GM21737 (cell line): ENCODE data around the gene BACH2.
"Not testable (repeated sequence)": the region's sequence is repeated elsewhere in the genome, so short reads cannot be mapped to it uniquely, and the experiment has no call there.

Experiments used
- ATAC-seq: cut with Tn5 transposase; IDR thresholded peaks from one replicate; pipeline ENCODE4 v1.9.1; 2021; ENCODE audit warnings: mild to moderate bottlenecking, moderate library complexity; ENCODE audit not compliant: unreplicated experiment

BACH2 gene

DNA sequence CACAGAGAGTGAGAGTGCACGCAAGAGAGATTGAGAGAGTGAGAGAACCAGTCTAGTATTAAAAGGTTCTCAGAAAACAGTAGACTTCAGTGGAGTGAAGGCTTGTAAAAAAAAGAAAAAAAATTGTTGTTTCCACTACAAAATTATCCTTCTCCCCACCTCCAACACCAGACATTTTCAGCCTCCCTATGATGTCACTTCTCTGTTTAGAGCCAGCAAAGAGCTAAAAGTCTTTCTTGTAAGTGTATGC lies 77.8 kb downstream of the BACH2 start:
- no peak for ATAC-seq

DNA sequence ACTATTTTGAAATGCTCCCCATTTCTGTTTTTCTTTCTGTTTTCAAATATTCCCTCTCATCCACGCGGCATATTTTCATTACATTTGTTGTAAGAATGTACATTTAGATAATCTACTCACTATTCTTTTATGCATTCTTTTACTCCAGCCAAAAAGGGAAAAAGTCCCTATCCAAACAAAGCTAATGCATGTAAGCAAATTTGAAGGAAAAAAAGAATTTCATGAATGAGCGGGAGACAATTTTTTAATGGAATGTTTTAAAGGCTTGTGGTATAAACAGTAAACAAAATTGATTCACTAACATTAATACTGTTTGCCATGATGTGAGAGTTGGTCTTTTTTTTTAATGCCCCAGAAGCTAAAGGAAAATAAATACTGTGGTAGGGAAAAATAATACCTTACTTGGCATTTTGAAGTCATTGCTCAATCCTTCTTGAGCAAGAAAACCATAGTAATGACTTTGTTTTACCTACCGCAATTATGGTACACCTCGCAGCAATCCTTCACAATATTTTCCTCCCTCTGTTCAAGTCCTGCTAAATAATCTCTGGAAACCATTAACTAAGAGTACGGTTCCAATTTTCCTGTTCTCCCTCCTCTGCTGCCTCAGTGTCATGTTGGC lies 79.0 kb downstream of the BACH2 start:
- no peak for ATAC-seq

DNA sequence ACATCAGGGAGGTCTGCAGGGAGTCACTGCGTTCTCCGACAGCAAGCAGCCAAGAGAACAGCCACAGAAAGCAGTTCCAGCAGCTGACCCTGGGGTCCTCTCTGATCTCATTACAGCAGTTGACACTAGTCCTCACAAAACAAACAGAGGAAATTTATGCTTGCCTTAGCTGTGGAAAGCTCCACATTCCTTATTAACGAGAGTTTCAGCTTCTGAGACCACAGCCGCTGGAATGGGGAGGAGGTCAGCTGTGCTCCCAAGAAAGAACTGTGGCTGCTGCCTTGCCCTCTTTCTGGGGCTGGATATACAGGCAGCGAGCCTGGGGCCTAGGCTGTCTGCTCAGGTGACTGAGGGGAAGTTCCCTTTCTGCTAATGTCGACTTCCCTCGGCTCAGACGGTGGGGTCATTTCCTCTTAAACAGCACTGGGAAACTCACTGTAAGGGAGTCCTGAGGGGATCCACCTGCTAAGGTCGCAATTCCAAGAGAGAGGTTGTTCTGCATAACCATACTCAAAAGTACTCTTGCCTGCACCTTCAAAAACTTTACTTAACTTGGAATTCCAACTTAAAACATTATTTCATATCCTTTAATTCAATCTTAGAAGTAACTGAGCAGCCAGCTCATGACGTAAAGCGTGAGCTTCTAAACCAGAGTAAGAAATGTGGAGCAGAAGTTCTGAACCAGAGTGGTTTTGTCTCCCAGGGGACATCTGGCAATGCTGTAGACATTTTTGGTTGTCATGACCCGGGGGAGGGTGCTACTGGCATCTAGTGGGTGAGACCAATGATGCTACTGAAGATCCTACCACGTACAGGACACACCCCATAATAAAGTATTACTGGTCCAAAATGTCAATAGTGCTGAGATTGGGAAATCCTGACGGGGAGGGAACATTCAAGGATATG lies 80.3 kb downstream of the BACH2 start:
- ATAC-seq: peak; percentile 69

DNA sequence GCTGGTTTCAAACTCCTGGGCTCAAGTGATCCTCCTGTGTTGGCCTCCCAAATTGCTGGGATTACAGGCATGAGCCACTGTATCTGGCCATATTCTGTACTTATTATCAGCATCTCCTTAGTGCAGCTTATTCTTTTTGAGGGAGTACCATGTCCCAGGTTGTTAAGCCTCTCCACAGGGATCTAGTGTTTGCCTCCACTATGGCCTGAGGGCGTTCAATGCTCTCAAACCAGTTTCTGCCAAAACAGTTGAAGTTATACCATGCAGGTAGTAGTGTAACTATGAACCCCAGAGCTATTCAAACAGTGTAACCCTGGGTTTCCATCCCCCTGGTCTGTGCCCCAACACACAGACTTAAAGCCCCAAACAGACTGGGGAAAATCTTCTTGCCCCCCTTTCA lies 81.7 kb downstream of the BACH2 start:
- no peak for ATAC-seq

DNA sequence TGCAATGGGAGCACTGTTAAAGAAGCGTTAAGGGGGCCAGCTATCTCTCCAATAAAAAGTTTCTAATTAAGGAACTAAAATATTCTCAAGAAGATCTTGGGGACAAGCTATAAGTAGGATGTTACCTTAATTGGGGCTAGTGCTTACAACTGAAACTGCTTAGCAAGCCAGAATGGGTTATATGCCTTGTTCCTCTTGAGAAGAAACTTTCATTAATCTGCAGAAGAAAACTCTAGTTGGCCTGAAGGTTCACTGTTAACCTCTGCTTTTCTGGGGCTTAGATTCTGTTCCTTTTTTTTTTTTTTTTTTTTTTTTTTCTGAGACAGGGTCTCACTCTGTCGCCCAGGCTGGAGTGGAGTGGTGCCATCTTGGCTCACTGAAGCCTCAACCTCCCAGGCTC lies 82.2 kb downstream of the BACH2 start:
- ATAC-seq: no peak

DNA sequence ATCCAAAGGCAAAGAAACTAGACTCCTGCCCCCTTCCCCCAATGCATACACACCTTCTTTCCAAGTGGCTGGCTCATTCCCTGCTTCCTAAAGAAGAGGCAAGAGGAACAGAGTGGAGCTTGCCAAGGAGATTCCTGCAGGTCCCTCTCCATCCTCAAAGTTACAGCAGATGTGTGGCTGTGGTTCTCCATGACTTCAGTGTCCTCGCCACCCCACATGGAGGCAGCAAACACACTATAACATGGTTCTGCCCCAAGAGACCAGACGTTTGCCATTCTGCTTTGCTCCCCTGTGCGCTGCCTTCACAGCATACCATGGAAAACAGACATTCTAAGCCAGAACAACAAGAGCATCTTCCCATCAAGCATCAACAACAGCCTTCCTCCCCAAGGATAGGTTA lies 84.4 kb downstream of the BACH2 start:
- ATAC-seq: no peak

DNA sequence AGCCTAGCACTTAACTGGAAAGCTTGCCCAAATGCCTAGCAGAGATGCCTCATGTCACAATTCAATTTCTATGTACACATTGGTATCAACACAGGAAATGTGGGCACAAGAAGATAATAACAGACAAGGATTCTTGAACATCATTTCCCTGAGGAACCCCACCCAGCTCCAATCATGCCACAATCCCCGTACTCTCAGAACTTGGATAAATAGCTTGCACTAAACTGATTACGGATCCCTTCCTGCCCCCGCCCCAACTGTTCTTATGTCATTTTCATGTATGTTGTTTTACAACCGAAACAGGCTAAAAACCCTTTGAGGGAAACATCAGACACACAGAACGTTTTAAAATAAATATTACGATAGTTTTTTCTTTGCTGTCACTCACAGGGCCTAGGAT lies 87.1 kb downstream of the BACH2 start:
- no peak for ATAC-seq

DNA sequence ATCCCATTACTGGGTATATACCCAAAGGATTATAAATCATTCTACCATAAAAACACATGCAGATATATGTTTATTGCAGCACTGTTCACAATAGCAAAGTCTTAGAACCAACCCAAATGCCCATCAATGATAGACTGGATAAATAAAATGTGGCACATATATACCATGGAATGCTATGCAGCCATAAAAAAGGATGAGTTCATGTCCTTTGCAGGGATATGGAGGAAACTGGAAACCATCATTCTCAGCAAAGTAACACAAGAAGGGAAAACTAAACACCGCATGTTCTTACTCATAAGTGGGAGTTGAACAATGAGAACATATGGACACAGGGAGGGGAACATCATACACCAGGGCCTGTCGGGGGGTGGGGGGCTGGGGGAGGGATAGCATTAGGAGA lies 88.0 kb downstream of the BACH2 start:
- ATAC-seq: not testable (repeated sequence)

DNA sequence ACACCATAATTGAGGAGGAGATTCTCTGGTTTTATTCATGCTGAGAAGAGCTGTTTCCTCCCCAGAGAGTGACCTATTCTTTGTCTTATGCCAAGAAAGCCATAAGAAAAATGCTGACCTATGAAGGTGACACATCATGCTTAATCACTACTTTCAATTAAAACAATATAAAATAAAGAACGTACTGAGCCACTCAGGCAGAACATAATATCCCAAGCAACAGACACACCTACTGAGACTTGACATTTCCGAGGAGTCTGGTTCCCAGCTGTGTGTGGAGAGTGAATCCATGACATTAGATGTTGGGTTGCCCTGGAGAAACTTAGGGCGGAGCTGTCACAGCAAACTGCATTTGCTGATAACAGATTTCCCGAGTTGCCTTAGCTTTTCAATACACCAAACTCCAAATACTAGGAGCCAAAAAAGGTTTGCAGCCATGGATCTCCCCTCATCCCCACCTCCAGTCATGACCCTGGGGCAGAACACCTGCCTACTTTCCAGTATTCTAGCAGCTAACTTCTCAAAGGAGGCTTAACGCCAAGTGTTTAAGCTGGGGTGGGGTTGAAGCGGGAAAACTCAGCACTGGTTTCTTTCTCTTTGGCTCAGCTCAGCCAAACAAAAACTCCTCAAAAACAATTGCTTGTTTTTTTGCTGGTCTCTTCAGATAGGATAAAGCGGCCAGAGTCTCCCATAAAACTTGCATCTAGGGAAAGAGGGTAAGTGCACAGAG lies 92.2 kb downstream of the BACH2 start:
- ATAC-seq: no peak

DNA sequence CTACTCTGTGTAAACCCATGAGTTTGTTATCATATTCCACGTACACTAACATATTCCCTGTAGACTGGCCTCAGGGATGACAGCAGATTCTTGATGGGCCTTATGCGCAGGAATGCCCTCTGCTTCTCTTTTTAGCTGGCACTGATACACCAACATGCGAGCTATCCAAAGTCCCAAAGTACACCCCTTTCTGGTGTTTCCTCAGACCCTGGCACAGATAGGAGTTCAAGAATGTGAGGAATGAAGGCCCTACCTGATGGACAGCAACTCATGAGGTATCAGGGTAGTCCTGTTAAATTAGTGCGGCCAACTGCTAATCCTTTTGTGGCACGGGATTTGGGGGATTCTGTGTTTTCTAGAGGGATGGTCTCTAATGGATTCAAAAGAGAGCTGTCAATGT lies 93.0 kb downstream of the BACH2 start:
- no peak for ATAC-seq

DNA sequence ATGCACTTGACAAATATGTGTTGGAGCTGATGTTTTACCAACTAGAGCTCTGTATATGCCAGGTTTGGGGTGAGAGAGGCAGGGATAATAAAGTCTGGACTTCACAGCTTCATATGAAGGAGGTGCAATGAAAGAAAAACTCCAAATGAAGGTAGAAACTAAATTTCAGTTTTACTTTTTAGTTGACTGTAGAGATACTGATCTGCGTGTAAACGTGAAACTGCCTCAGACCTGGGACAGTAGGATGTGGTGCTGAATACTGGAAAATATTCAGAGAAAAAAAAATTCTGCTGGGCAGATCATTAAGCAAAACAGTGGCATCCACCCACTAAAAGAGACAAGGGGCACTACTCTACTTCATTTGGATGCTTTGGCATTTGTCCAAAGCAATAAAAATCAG lies 94.5 kb downstream of the BACH2 start:
- ATAC-seq: no peak

DNA sequence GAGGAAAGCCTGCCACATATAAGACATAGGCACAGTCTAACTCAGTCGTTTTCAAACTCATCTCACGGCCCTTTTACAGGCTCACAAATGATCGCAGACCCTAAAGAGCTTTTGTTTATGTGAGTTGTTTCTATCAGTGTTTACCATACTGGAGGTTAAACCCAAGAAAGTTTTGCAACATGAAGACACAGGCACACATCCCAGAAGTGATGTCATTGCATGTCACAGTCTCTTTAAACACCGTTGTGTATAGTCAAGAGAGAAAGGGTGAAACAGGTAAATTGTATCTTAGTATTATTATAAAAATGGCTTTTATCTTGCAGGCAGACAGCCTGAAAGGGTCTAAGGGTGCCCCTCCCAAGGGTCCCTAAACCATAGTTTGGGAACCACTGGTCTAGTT lies 96.7 kb downstream of the BACH2 start:
- ATAC-seq: no peak

DNA sequence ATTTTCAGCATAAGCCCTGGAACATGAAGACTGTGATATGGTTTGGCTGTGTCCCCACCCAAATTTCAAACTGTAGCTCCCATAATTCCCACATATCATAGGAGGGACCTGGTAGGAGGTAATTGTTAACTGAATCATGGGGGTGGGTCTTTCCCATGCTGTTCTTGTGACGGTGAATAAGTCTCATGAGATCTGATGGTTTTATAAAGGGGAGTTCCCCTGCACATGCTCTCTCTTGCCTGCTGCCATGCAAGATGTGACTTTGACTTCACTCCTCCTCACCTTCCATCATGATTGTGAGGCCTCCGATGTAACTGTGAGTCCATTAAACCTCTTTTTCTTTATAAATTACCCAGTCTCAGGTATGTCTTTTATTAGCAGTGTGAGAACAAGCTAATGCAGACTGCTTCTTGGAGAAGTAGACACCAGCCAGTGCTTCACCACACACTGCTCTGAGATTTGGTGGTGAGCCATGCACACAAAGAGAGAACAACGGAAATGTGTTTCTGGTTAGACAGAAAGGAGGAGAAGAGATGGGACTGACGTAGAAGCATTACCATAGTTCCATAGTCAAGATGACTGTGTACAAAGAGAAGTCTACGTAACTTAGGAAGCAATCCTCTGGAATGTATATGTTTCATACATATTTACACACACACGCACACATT lies 97.8 kb downstream of the BACH2 start:
- ATAC-seq: no peak

DNA sequence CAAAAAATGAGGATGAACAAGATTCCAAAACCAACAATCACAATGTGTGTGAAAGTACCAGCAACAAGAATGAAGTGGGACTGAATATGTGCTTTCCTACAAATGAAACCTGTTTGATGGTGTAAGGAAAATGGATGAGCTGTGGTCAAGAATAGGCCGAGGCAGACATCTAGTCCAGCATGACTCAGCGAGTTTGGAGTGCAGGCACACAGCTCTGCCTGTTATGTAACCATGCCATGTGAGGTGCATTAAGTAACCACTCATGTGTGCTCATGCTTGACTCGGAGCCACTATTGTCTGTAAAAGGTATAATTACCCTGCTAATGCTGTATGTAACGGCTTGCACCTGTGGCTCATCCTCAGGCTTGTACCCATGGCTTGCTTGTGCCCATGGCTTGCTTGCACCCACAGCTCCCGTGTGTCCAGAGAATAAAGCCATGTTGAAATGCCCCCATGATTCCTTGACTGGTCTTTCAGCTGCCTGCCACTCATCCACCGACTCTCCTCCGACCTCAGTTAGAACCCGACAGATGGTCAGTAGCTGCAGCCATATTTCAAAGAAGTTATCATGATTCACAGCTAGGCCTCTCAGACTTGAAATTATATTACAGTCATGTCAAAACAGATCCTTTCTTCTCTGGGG lies 98.7 kb downstream of the BACH2 start:
- no peak for ATAC-seq

DNA sequence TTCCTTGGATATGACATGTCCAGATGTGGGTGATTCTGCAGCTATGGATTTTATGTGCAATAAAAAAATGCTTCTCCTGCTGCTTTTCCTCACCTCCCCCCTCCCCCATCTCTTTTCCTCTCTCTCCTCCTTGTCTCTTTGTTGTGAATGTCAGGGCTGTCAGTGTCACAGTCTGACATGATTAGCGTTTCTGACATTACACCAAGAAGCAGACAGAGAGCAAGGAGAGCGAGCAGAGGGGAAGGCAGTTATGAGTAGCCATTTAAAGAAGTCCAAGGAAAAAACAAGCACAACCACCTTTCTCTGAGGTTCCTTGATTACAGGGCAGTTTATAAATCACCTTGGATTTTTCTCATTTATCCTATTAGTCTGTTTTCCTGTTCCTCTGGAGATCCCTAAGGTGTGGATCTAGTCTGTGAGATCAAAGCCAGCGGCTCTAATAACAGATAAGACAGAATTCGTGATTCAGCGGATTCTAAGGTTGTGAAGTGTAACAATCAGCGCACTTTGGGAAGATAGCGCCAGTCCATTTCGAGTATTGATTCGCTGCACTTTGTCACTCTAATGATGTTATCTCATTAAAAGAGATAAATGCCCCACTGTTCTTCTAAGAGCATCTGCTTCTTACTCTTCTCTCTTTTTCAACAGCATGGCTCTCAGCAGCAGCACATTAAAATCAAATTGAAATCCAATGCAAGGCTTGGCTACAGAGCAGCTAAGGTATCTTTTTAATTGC lies 101.4 kb downstream of the BACH2 start:
- no peak for ATAC-seq

DNA sequence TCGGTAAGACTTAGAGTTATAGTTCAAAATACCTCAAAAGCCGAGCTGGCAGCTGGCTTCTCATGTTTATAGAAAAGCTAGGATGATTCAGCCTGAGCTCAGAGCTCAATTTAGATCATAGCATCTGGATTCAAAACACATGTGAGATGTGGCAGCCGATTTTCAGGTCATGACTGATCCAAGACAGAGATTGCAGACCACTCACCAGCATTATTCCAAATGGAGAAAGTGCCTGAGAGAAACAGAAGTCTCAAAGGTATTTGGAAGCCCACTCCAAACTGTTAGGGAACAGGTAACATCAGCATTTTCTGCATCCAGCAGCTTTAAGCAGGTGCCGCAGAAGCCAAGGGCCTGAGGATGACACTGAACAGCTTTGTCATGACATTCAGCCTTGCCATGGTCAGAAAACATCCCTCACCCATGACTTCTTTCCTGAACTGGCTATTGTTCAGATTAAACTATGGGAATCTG lies 102.2 kb downstream of the BACH2 start:
- ATAC-seq: no peak

DNA sequence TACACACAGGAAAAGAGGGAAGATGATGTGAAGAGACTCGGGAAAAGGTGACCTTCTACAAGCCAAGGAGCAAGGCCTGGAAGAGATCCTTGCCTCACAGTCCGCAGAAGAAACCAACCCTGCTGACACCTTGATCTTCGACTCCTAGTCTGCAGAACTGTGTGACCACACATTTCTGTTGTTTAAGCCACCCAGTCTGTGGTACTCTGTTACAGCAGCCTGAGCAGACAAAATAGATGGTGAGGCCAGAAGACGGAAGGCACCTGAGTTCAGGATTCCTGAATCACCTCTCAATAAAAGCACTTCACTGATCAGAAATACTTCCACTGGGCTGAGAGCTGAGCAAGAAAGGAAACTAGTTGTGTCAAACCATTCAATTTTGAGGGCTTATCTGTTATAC lies 103.3 kb downstream of the BACH2 start:
- no peak for ATAC-seq

DNA sequence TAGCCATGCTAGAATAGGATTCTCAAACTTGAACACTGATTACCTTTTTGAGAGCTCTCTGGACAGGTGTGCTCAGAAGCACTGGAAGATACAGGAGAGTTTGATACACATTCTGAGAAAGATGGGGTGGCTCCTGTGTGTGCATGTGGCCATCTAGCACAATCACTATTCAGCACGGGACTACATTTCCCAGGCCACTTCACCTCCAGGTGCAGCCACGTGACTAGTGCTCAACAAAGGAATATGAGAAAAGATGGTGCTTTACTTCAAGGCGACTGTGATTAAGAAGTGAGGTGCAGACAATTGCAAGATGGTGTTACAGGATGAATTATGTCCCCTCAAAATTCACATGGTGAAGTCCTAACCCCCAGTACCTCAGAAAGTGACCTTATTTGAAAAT lies 103.8 kb downstream of the BACH2 start:
- ATAC-seq: no peak

DNA sequence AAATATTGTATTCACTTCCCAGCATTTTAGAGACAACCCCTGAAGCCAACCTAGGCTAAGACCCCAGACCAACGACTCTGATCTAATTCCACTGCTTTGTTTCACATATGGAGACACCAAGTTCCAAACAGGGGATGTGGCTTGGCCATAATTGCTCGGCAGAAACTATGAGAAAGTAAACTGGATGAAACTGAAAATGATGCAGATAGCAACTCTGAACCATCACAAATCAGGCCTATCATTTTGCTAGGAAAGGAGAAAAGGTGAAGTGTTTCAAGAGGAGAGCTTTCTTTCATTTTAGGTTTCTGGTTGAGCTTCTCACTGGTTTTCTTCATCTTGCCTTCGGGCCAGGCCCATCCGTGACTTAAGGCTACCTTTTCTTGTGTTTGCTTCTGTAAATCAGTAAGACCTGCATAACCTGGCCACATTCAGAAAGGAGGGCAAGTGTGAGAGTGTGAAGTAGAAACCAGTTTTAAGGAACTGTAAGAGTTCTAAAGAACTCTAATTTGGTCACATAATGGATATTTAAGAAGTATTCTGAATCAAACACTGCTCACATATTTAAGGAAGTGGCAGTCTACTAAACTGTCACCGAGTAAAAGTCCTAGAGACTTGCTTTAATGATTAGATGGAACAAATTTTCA lies 105.8 kb downstream of the BACH2 start:
- ATAC-seq: no peak

DNA sequence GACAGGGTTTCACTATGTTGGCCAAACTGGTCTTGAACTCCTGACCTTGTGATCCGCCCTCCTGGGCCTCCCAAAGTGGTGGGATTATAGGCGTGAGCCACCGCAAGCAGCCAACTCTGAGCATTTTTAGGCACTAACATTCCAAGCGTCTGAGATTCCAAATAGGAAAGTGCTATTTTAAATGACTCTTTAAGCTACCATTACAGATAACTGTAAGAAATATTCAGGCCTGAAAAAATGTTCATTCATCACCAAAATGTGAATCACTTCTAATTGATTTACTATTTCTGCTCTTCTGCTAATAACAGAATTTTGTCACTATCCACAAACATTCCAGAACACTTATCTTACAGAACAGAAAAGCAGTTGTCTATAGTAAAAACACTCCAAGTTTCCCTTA lies 106.5 kb downstream of the BACH2 start:
- no peak for ATAC-seq
